GM23248 (cell line): Measurements from ENCODE around the gene BRAT1.

ENCODE experiments used
- EZH2 ChIP-seq: fragments of 200-600 bp; sonication (generic); IDR thresholded peaks from 2 replicates; pipeline ENCODE4 v1.6.1; 2018; ENCODE audit warnings: antibody characterized with exemption, mild to moderate bottlenecking; ENCODE audit not compliant: insufficient read depth, poor library complexity, severe bottlenecking
- EZH2phosphoT487 ChIP-seq: fragments of 200-600 bp; sonication (generic); IDR thresholded peaks from 2 replicates; pipeline ENCODE4 v1.6.1; 2018; ENCODE audit warnings: antibody characterized with exemption, moderate library complexity, mild to moderate bottlenecking, low read depth; ENCODE audit not compliant: insufficient read depth

DNA sequence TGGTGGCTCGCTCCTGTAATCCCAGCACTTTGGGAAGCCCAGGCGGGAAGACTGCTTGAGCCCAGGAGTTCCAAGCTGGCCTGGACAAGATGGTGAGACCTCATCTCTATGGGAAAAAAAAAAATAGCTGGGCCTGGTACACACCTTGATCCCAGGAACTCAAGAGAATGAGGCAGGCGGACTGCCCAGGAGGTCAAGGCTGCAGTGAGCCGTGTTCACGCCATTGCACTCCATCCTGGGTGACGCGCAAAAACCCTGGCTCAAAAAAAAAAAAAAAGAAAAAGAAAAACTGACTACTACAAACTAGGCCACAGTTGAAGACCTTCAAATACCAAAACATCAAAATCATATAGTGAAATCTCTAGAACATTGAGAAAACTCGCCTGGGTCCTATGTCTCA, 3.9 kb downstream of the BRAT1 start:
- TF ChIP-seq EZH2phosphoT487 (no peak), EZH2 (no peak)
